Measurements from ENCODE around the gene LRFN2.

Gene LRFN2

DNA sequence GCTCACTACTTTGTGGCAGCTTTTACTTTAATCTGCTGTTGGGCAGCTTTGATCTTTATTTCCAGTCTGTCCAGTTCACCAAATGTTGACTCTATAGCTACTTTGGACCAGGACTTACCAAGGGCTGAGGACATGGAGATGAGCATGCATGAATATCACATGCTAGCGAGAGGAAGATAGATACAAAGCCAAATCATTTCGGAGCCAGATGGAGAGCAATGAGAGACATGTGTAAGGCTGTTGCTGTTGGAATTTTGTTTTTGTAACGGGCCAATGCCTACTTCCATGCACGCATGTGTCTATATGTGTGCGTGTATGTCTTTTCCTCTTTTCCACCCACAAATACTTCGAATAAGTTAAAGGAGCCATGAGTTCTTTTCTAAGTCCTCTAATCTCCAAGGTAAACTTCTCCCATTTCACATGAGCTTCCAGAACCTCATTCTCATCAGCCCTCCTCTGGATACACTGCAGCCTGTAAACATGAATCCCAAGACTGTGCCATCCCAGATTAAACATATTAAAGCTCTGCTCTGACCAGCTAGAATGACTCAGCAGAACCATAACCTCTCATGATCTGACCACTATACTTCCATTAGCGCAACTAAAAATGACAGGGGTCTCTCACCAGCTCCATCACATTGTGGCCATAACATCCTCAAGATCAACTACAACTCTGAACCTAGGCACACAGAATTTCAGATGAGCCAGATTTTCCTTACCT lies 160.7 kb downstream of the LRFN2 start:
- Histone ChIP-seq H3K23ac (ENCODE audit: low read depth, low read length, poor library complexity) (no peak overlapping the region), H2BK12ac (ENCODE audit: low read length) (no peak overlapping the region), H3K27ac (replicated peaks; ENCODE audit: low read length) (no peak overlapping the region), H3K36me3 (replicated peaks in 1 of 2; ENCODE audit: control insufficient read depth in 2 of 2, insufficient read depth in 2 of 2, low read length in 2 of 2) (no peaks in the 10 kb centered on the region), H3K79me1 (ENCODE audit: low read depth, low read length) (no peaks in the 10 kb centered on the region), H2BK15ac (ENCODE audit: low read length) (no peak overlapping the region), H3K27me3 (ENCODE audit: control insufficient read depth in 3 of 3, insufficient read depth in 3 of 3, low read depth in 1 of 3, low read length in 3 of 3) (no peaks in the 10 kb centered on the region), H3K4me2 (ENCODE audit: insufficient read depth, low read length, poor library complexity, severe bottlenecking) (no peak overlapping the region), H2BK120ac (ENCODE audit: low read depth, low read length) (no peak overlapping the region), H3K4ac (ENCODE audit: low read length) (no peak overlapping the region), H4K8ac (ENCODE audit: low read depth, low read length) (no peak overlapping the region), H2AFZ (ENCODE audit: low read length) (no peak overlapping the region), H4K91ac (ENCODE audit: low read depth, low read length, poor library complexity) (no peak overlapping the region), H2BK5ac (ENCODE audit: low read length) (no peak overlapping the region), H3K9ac (ENCODE audit: low read depth, low read length, poor library complexity) (no peak overlapping the region), H3K14ac (ENCODE audit: low read length) (no peak overlapping the region), H3K9me3 (replicated peaks in 1 of 2; ENCODE audit: control insufficient read depth in 2 of 2, insufficient read depth in 1 of 2, low read depth in 1 of 2, low read length in 2 of 2) (no peaks in the 10 kb centered on the region), H2AK5ac (ENCODE audit: low read depth, low read length) (no peak overlapping the region), H3K18ac (ENCODE audit: low read length) (no peak overlapping the region), H3K4me3 (ENCODE audit: low read length in 2 of 2) (no peak overlapping the region), H3K4me1 (ENCODE audit: control insufficient read depth in 2 of 2, insufficient read depth in 1 of 2, low read depth in 1 of 2, low read length in 2 of 2) (no peaks in the 10 kb centered on the region)
- DNase-seq (ENCODE audit: low spot score) = no peak
- no CpG with 5 or more reads among the region's 7 CpGs for WGBS, 2 donors (ENCODE audit: extremely low coverage in 2 of 2, insufficient read length in 2 of 2, insufficient replicate concordance in 1 of 2)

- Histone ChIP-seq H2AFZ (ENCODE audit: low read length) (no peak overlapping the region), H2BK5ac (ENCODE audit: low read length) (no peak overlapping the region), H2BK15ac (ENCODE audit: low read length) (no peak overlapping the region), H4K8ac (ENCODE audit: low read depth, low read length) (no peak overlapping the region), H3K27me3 (ENCODE audit: control insufficient read depth in 3 of 3, insufficient read depth in 3 of 3, low read depth in 1 of 3, low read length in 3 of 3) (no peaks in the 10 kb centered on the region), H3K79me1 (ENCODE audit: low read depth, low read length) (no peaks in the 10 kb centered on the region), H2BK120ac (ENCODE audit: low read depth, low read length) (no peak overlapping the region), H3K9me3 (replicated peaks in 1 of 2; ENCODE audit: control insufficient read depth in 2 of 2, insufficient read depth in 1 of 2, low read depth in 1 of 2, low read length in 2 of 2) (no peaks in the 10 kb centered on the region), H3K4ac (ENCODE audit: low read length) (no peak overlapping the region), H3K4me3 (ENCODE audit: low read length in 2 of 2) (peak overlapping the region in 1 of 2 donors; percentile 2), H2BK12ac (ENCODE audit: low read length) (no peak overlapping the region), H3K18ac (ENCODE audit: low read length) (no peak overlapping the region), H3K36me3 (replicated peaks in 1 of 2; ENCODE audit: control insufficient read depth in 2 of 2, insufficient read depth in 2 of 2, low read length in 2 of 2) (no peaks in the 10 kb centered on the region), H3K27ac (replicated peaks; ENCODE audit: low read length) (no peak overlapping the region), H3K4me2 (ENCODE audit: insufficient read depth, low read length, poor library complexity, severe bottlenecking) (no peak overlapping the region), H3K14ac (ENCODE audit: low read length) (peak overlapping the region; percentile 3), H3K9ac (ENCODE audit: low read depth, low read length, poor library complexity) (no peak overlapping the region), H3K4me1 (ENCODE audit: control insufficient read depth in 2 of 2, insufficient read depth in 1 of 2, low read depth in 1 of 2, low read length in 2 of 2) (peaks cover 0 to 3% of the 10 kb centered on the region in 2 donors), H4K91ac (ENCODE audit: low read depth, low read length, poor library complexity) (no peak overlapping the region), H3K23ac (ENCODE audit: low read depth, low read length, poor library complexity) (no peak overlapping the region), H2AK5ac (ENCODE audit: low read depth, low read length) (no peak overlapping the region)
- DNase-seq (ENCODE audit: low spot score) = no peak
- no CpG with 5 or more reads among the region's 4 CpGs for WGBS, 2 donors (ENCODE audit: extremely low coverage in 2 of 2, insufficient read length in 2 of 2, insufficient replicate concordance in 1 of 2)
Measured at GRCh38 chr6:40425192-40425919, 161.8 kb downstream of the LRFN2 start.

DNA sequence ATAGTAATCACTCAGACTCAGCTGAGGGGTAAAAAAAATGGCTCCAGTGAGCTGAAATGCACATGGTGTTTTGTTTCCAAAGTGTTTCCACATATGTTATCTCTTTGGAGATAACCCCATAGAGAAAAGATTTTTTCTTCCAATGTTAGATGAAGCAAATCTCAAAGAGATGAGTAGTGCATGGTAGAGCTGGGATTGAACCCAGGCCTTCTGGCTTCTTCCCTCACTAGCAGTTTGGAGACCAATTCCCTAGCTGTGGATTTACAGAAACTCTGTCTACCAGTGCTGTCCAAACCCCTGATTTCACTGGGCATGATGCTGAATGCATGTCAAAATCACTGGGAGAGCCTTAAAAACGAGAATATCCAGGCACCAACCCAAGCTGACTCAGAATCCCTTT lies 165.1 kb downstream of the LRFN2 start:
- Histone ChIP-seq H3K27ac (replicated peaks; ENCODE audit: low read length) (no peak overlapping the region), H2BK120ac (ENCODE audit: low read depth, low read length) (no peak overlapping the region), H3K9ac (ENCODE audit: low read depth, low read length, poor library complexity) (no peak overlapping the region), H3K18ac (ENCODE audit: low read length) (no peak overlapping the region), H3K27me3 (ENCODE audit: control insufficient read depth in 3 of 3, insufficient read depth in 3 of 3, low read depth in 1 of 3, low read length in 3 of 3) (no peaks in the 10 kb centered on the region), H4K8ac (ENCODE audit: low read depth, low read length) (no peak overlapping the region), H2BK12ac (ENCODE audit: low read length) (no peak overlapping the region), H2AK5ac (ENCODE audit: low read depth, low read length) (no peak overlapping the region), H3K9me3 (replicated peaks in 1 of 2; ENCODE audit: control insufficient read depth in 2 of 2, insufficient read depth in 1 of 2, low read depth in 1 of 2, low read length in 2 of 2) (no peaks in the 10 kb centered on the region), H3K4me2 (ENCODE audit: insufficient read depth, low read length, poor library complexity, severe bottlenecking) (no peak overlapping the region), H2AFZ (ENCODE audit: low read length) (no peak overlapping the region), H3K79me1 (ENCODE audit: low read depth, low read length) (no peaks in the 10 kb centered on the region), H4K91ac (ENCODE audit: low read depth, low read length, poor library complexity) (no peak overlapping the region), H3K4me1 (ENCODE audit: control insufficient read depth in 2 of 2, insufficient read depth in 1 of 2, low read depth in 1 of 2, low read length in 2 of 2) (peaks cover 0 to 10% of the 10 kb centered on the region in 2 donors), H3K36me3 (replicated peaks in 1 of 2; ENCODE audit: control insufficient read depth in 2 of 2, insufficient read depth in 2 of 2, low read length in 2 of 2) (no peaks in the 10 kb centered on the region), H2BK15ac (ENCODE audit: low read length) (no peak overlapping the region), H3K23ac (ENCODE audit: low read depth, low read length, poor library complexity) (no peak overlapping the region), H3K14ac (ENCODE audit: low read length) (no peak overlapping the region), H3K4me3 (ENCODE audit: low read length in 2 of 2) (no peak overlapping the region), H3K4ac (ENCODE audit: low read length) (no peak overlapping the region), H2BK5ac (ENCODE audit: low read length) (no peak overlapping the region)
- WGBS, 2 donors (ENCODE audit: extremely low coverage in 2 of 2, insufficient read length in 2 of 2, insufficient replicate concordance in 1 of 2) = no CpG with 5 or more reads among the region's 1 CpG
- DNase-seq (ENCODE audit: low spot score) = no peak

DNA sequence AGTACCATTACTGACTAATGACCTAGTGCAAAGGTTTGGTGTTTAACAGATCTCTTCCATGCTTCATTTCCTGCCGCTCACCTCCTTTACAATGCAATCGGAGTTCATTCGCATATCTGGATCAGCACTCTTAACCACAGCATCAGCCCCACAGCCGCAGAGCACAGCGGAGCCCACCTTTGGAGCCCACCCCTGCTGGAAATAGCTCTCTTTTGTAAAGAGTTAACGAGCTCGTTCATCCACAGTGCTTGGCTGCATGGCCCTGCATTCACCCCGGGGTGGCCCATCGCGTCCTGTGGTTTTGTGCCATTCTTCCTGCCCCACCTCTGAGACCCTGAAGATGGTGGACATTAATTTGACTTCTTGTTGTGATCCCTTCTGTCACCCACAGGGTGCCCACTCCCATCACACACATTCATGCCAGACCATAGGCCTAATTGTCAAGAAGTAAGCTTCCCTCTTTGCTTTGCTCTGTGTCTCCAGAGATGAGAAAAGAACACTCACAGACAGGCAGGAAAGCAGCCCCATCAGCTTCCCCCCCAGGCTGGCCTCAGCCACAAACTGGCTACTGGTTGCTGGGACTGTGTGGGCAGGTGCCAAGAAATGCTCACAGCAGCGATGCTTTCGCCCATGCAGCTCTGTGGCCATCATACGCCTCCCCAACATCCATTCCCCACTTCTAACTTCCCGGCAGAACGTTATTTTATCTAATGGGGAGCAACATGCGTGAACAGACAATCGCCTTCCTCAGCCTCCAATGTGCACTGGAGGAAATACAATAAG lies 167.0 kb downstream of the LRFN2 start:
- no peak overlapping the region for H3K4ac ChIP-seq (ENCODE audit: low read length)
- no peaks in the 10 kb centered on the region for H3K27me3 ChIP-seq (ENCODE audit: control insufficient read depth in 3 of 3, insufficient read depth in 3 of 3, low read depth in 1 of 3, low read length in 3 of 3)
- H3K9me3 ChIP-seq (replicated peaks in 1 of 2; ENCODE audit: control insufficient read depth in 2 of 2, insufficient read depth in 1 of 2, low read depth in 1 of 2, low read length in 2 of 2) = no peaks in the 10 kb centered on the region
- H3K4me1 ChIP-seq (ENCODE audit: control insufficient read depth in 2 of 2, insufficient read depth in 1 of 2, low read depth in 1 of 2, low read length in 2 of 2) = peaks cover 0 to 10% of the 10 kb centered on the region in 2 donors
- H3K14ac ChIP-seq (ENCODE audit: low read length) = no peak overlapping the region
- H2AK5ac ChIP-seq (ENCODE audit: low read depth, low read length) = no peak overlapping the region
- no peaks in the 10 kb centered on the region for H3K36me3 ChIP-seq (replicated peaks in 1 of 2; ENCODE audit: control insufficient read depth in 2 of 2, insufficient read depth in 2 of 2, low read length in 2 of 2)
- H4K91ac ChIP-seq (ENCODE audit: low read depth, low read length, poor library complexity) = no peak overlapping the region
- no peak overlapping the region for H3K9ac ChIP-seq (ENCODE audit: low read depth, low read length, poor library complexity)
- H2BK12ac ChIP-seq (ENCODE audit: low read length) = no peak overlapping the region
- H2BK15ac ChIP-seq (ENCODE audit: low read length) = no peak overlapping the region
- DNase-seq (ENCODE audit: low spot score) = no peak
- H2BK5ac ChIP-seq (ENCODE audit: low read length) = no peak overlapping the region
- no peak overlapping the region for H3K18ac ChIP-seq (ENCODE audit: low read length)
- H2BK120ac ChIP-seq (ENCODE audit: low read depth, low read length) = no peak overlapping the region
- no peak overlapping the region for H3K27ac ChIP-seq (replicated peaks; ENCODE audit: low read length)
- no CpG with 5 or more reads among the region's 17 CpGs for WGBS, 2 donors (ENCODE audit: extremely low coverage in 2 of 2, insufficient read length in 2 of 2, insufficient replicate concordance in 1 of 2)
- no peak overlapping the region for H3K23ac ChIP-seq (ENCODE audit: low read depth, low read length, poor library complexity)
- no peaks in the 10 kb centered on the region for H3K79me1 ChIP-seq (ENCODE audit: low read depth, low read length)
- H3K4me3 ChIP-seq (ENCODE audit: low read length in 2 of 2) = no peak overlapping the region
- no peak overlapping the region for H2AFZ ChIP-seq (ENCODE audit: low read length)
- H4K8ac ChIP-seq (ENCODE audit: low read depth, low read length) = no peak overlapping the region
- no peak overlapping the region for H3K4me2 ChIP-seq (ENCODE audit: insufficient read depth, low read length, poor library complexity, severe bottlenecking)
